ENCODE results near the gene FNIP1.
A peak's percentile ranks its signal among the peaks of the same experiment; 100 is the strongest.
"Not testable (repeated sequence)": the region's sequence is repeated elsewhere in the genome, so short reads cannot be mapped to it uniquely, and the experiment has no call there.

The FNIP1 gene

GRCh38 chr5:131796793-131797693 lies at the start of gene FNIP1:
Gene FNIP1, minus strand, starts transcription at chr5:131797017. Its CDS starts 96 bp downstream, at chr5:131796921.
- DNase-seq: peak; percentile 97

GRCh38 chr5:131846536-131846935 lies 49.7 kb upstream of the FNIP1 start:
- DNase-seq: no peak

GRCh38 chr5:131845828-131846227 lies 49.0 kb upstream of the FNIP1 start:
- DNase-seq: no peak

GRCh38 chr5:131842971-131843370 lies 46.2 kb upstream of the FNIP1 start:
- not testable (repeated sequence) for DNase-seq

GRCh38 chr5:131832702-131833101 lies 35.9 kb upstream of the FNIP1 start:
- DNase-seq: not testable (repeated sequence)

- DNase-seq: no peak
These were observed 28.7 kb upstream of the FNIP1 start for GRCh38 chr5:131825404-131826013.

GRCh38 chr5:131824631-131825030 lies 27.8 kb upstream of the FNIP1 start:
- no peak for DNase-seq

- no peak for DNase-seq
These were observed 24.4 kb upstream of the FNIP1 start for GRCh38 chr5:131821221-131821620.

GRCh38 chr5:131818001-131818724 lies 21.3 kb upstream of the FNIP1 start:
- no peak for DNase-seq

- no peak for DNase-seq
These were observed 18.2 kb upstream of the FNIP1 start for GRCh38 chr5:131814990-131815389.

GRCh38 chr5:131812371-131813160 lies 15.7 kb upstream of the FNIP1 start:
- no peak for DNase-seq

- no peak for DNase-seq
These were observed 13.9 kb upstream of the FNIP1 start for GRCh38 chr5:131810510-131811249.

- peak; percentile 18 to 25 for DNase-seq
These were observed 681 bp downstream of the FNIP1 start for GRCh38 chr5:131795879-131796792.

- no peak for DNase-seq
These were observed 1.6 kb downstream of the FNIP1 start for GRCh38 chr5:131795228-131795627.

- DNase-seq: no peak
These were observed 2.2 kb downstream of the FNIP1 start for GRCh38 chr5:131794586-131794985.

GRCh38 chr5:131792896-131793295 lies 3.9 kb downstream of the FNIP1 start:
- no peak for DNase-seq

- no peak for DNase-seq
These were observed 5.0 kb downstream of the FNIP1 start for GRCh38 chr5:131791866-131792265.

GRCh38 chr5:131790550-131790949 lies 6.3 kb downstream of the FNIP1 start:
- no peak for DNase-seq

- DNase-seq: no peak
These were observed 7.1 kb downstream of the FNIP1 start for GRCh38 chr5:131789765-131790164.

- DNase-seq: no peak
These were observed 9.1 kb downstream of the FNIP1 start for GRCh38 chr5:131787736-131788135.
